Ecto neural progenitor cell (in vitro differentiated cells): ENCODE results near the gene TTLL11.

Experiments
- DNase-seq: peaks from one replicate; pipeline ENCODE4 v3.0.0-alpha.2; 2018; ENCODE audit warnings: low spot score

TTLL11 gene

GRCh38 chr9:122050167-122050566 lies 42.9 kb downstream of the TTLL11 start:
- no peak for DNase-seq

GRCh38 chr9:122042056-122042455 lies 51.1 kb downstream of the TTLL11 start:
- no peak for DNase-seq

GRCh38 chr9:122040561-122041242 lies 52.4 kb downstream of the TTLL11 start:
- no peak for DNase-seq

GRCh38 chr9:122039234-122039633 lies 53.9 kb downstream of the TTLL11 start:
- no peak for DNase-seq

- no peak for DNase-seq
Observed at GRCh38 chr9:122036988-122037387, 56.1 kb downstream of the TTLL11 start.

GRCh38 chr9:122036408-122036807 lies 56.7 kb downstream of the TTLL11 start:
- DNase-seq = no peak

GRCh38 chr9:122033775-122034373 lies 59.2 kb downstream of the TTLL11 start:
- no peak for DNase-seq

- DNase-seq = no peak
Observed at GRCh38 chr9:122032346-122032745, 60.8 kb downstream of the TTLL11 start.

GRCh38 chr9:122031776-122032175 lies 61.3 kb downstream of the TTLL11 start:
- no peak for DNase-seq

- DNase-seq = no peak
Observed at GRCh38 chr9:122031157-122031556, 62.0 kb downstream of the TTLL11 start.

GRCh38 chr9:122030357-122030756 lies 62.8 kb downstream of the TTLL11 start:
- no peak for DNase-seq

- no peak for DNase-seq
Observed at GRCh38 chr9:122029898-122030297, 63.2 kb downstream of the TTLL11 start.

GRCh38 chr9:122028089-122028488 lies 65.0 kb downstream of the TTLL11 start:
- DNase-seq = no peak

- no peak for DNase-seq
Observed at GRCh38 chr9:122020398-122020797, 72.7 kb downstream of the TTLL11 start.

- no peak for DNase-seq
Observed at GRCh38 chr9:122016744-122017143, 76.4 kb downstream of the TTLL11 start.

- no peak for DNase-seq
Observed at GRCh38 chr9:122016309-122016708, 76.8 kb downstream of the TTLL11 start.

- DNase-seq = no peak
Observed at GRCh38 chr9:122015170-122015821, 77.8 kb downstream of the TTLL11 start.

- DNase-seq = no peak
Observed at GRCh38 chr9:122011818-122012498, 81.2 kb downstream of the TTLL11 start.

- peak; percentile 20 for DNase-seq
Observed at GRCh38 chr9:122008559-122008958, 84.5 kb downstream of the TTLL11 start.

- DNase-seq = no peak
Observed at GRCh38 chr9:122007837-122008236, 85.3 kb downstream of the TTLL11 start.

GRCh38 chr9:122005597-122005996 lies 87.5 kb downstream of the TTLL11 start:
- peak; percentile 43 for DNase-seq

- peak; percentile 17 for DNase-seq
Observed at GRCh38 chr9:122004589-122004988, 88.5 kb downstream of the TTLL11 start.
